A673 (cell line): ENCODE measurements around the gene SSX4. TPM values are rescaled to one million over a fixed set of nuclear protein-coding genes. Genes with fewer than 3 reads are reported as not detected.

ENCODE experiments used
- total RNA-seq: library from RNA; stranded (reverse); gene quantifications from 2 replicates; pipeline ENCODE4 v1.2.3, GENCODE V29; 2021

The SSX4 gene
- total RNA-seq, 1 experiment from 2014 or later = not detected

Other genes with a start within 250 kb of the SSX4 start
- not detected in 2 replicates for gene SSX5, start 186.7 kb upstream of the SSX4 start, total RNA-seq
- gene SSX1, start 128.1 kb upstream of the SSX4 start, total RNA-seq = not detected in 2 replicates
- 0.81 and 1.2 TPM in 2 replicates for gene SSX3, start 26.8 kb upstream of the SSX4 start, total RNA-seq
- gene SSX4B, start 28.4 kb downstream of the SSX4 start, total RNA-seq = not detected in 2 replicates
- 98.9 and 112 TPM in 2 replicates for gene SLC38A5, start 86.7 kb downstream of the SSX4 start, total RNA-seq
- gene FTSJ1, start 92.7 kb downstream of the SSX4 start, total RNA-seq = 58.3 and 61.3 TPM in 2 replicates
- gene PORCN, start 125.5 kb downstream of the SSX4 start, total RNA-seq = 10.3 and 11.9 TPM in 2 replicates
- 152 and 155 TPM in 2 replicates for gene EBP, start 138.3 kb downstream of the SSX4 start, total RNA-seq
- gene TBC1D25, start 156.2 kb downstream of the SSX4 start, total RNA-seq = 10.8 and 15.0 TPM in 2 replicates
- gene RBM3, start 190.9 kb downstream of the SSX4 start, total RNA-seq = 259 and 260 TPM in 2 replicates
- gene WDR13, start 214.0 kb downstream of the SSX4 start, total RNA-seq = 48.1 and 58.7 TPM in 2 replicates